Measurements from ENCODE around the gene SFT2D3. TPM values are rescaled to one million over a fixed set of nuclear protein-coding genes. Genes with fewer than 3 reads are reported as not detected.

SFT2D3 gene
- total RNA-seq, 2 donors from 2014 or later = 5.5 to 10.1 TPM

- Histone ChIP-seq H3K27ac (ENCODE audit: low read depth, low read length) (no peak overlapping the region), H3K36me3 (ENCODE audit: control insufficient read depth, insufficient read depth, low read length) (peaks cover 5% of the 10 kb centered on the region), H3K4me1 (ENCODE audit: control insufficient read depth, insufficient read depth, low read length) (no peaks in the 10 kb centered on the region), H3K27me3 (ENCODE audit: control insufficient read depth, insufficient read depth, low read length, poor library complexity, severe bottlenecking) (no peaks in the 10 kb centered on the region), H3K4me3 (ENCODE audit: low read length) (no peak overlapping the region), H3K9ac (ENCODE audit: extremely low read depth, low read length, poor library complexity, severe bottlenecking) (no peak overlapping the region), H3K9me3 (ENCODE audit: control insufficient read depth, low read length) (no peaks in the 10 kb centered on the region)
- Mint-ChIP-seq H3K4me1 (peaks cover 13% of the 10 kb centered on the region), H3K9me3 (peaks cover under 1% of the 10 kb centered on the region), H3K27me3 (ENCODE audit: insufficient read depth) (peaks cover 8% of the 10 kb centered on the region), H3K27ac (no peak overlapping the region), H3K36me3 (ENCODE audit: low read depth) (peaks cover 5% of the 10 kb centered on the region), H3K4me3 (no peak overlapping the region)
- 93 to 94% methylated on average over 17 to 21 of the region's 21 CpGs for WGBS, 2 experiments (ENCODE audit: insufficient coverage in 1 of 2, insufficient read length in 1 of 2)
- no peak for DNase-seq
- TF ChIP-seq CTCF (conservative IDR thresholded peaks at IDR 0.05) = no peak
These were observed 3.7 kb upstream of the SFT2D3 start for GRCh38 chr2:127697482-127698180.

- no peaks in the 10 kb centered on the region for H3K9me3 Mint-ChIP-seq
- peaks cover 8% of the 10 kb centered on the region for H3K27me3 Mint-ChIP-seq (ENCODE audit: insufficient read depth)
- peaks cover 9% of the 10 kb centered on the region for H3K36me3 Mint-ChIP-seq (ENCODE audit: low read depth)
- Histone ChIP-seq H3K9me3 (ENCODE audit: control insufficient read depth, low read length) (no peaks in the 10 kb centered on the region), H3K4me1 (ENCODE audit: control insufficient read depth, insufficient read depth, low read length) (peaks cover 3% of the 10 kb centered on the region), H3K9ac (ENCODE audit: extremely low read depth, low read length, poor library complexity, severe bottlenecking) (no peak overlapping the region), H3K27ac (ENCODE audit: low read depth, low read length) (no peak overlapping the region), H3K4me3 (ENCODE audit: low read length) (no peak overlapping the region), H3K27me3 (ENCODE audit: control insufficient read depth, insufficient read depth, low read length, poor library complexity, severe bottlenecking) (no peaks in the 10 kb centered on the region), H3K36me3 (ENCODE audit: control insufficient read depth, insufficient read depth, low read length) (peaks cover 14% of the 10 kb centered on the region)
- H3K4me1 Mint-ChIP-seq = peaks cover 16% of the 10 kb centered on the region
- DNase-seq = peak; percentile 47
- WGBS, 2 experiments (ENCODE audit: insufficient coverage in 1 of 2, insufficient read length in 1 of 2) = 96 to 98% methylated on average over 19 to 27 of the region's 27 CpGs
- TF ChIP-seq CTCF (conservative IDR thresholded peaks at IDR 0.05) = no peak
- no peak overlapping the region for H3K4me3 Mint-ChIP-seq
- H3K27ac Mint-ChIP-seq = peak overlapping the region; percentile 75
These were observed 2.5 kb upstream of the SFT2D3 start for GRCh38 chr2:127698553-127699355.

GRCh38 chr2:127700527-127701192, 637 bp upstream of the SFT2D3 start:
- peak overlapping the region; percentile 72 for H3K4me3 Mint-ChIP-seq
- H3K36me3 Mint-ChIP-seq (ENCODE audit: low read depth) = peaks cover 24% of the 10 kb centered on the region
- Histone ChIP-seq H3K9ac (ENCODE audit: extremely low read depth, low read length, poor library complexity, severe bottlenecking) (peak overlapping the region; percentile 82), H3K36me3 (ENCODE audit: control insufficient read depth, insufficient read depth, low read length) (peaks cover 33% of the 10 kb centered on the region), H3K4me3 (ENCODE audit: low read length) (peak overlapping the region; percentile 86), H3K27me3 (ENCODE audit: control insufficient read depth, insufficient read depth, low read length, poor library complexity, severe bottlenecking) (no peaks in the 10 kb centered on the region), H3K4me1 (ENCODE audit: control insufficient read depth, insufficient read depth, low read length) (peaks cover 3% of the 10 kb centered on the region), H3K9me3 (ENCODE audit: control insufficient read depth, low read length) (no peaks in the 10 kb centered on the region), H3K27ac (ENCODE audit: low read depth, low read length) (peak overlapping the region; percentile 92)
- peaks cover 16% of the 10 kb centered on the region for H3K4me1 Mint-ChIP-seq
- no peak for TF ChIP-seq CTCF (conservative IDR thresholded peaks at IDR 0.05)
- no peaks in the 10 kb centered on the region for H3K9me3 Mint-ChIP-seq
- WGBS, 2 experiments (ENCODE audit: insufficient coverage in 1 of 2, insufficient read length in 1 of 2) = 43 to 55% methylated on average over 16 to 17 of the region's 17 CpGs
- DNase-seq = peak; percentile 95
- H3K27me3 Mint-ChIP-seq (ENCODE audit: insufficient read depth) = peaks cover 8% of the 10 kb centered on the region
- peak overlapping the region; percentile 97 for H3K27ac Mint-ChIP-seq

All from endodermal cell (in vitro differentiated cells).